Esophagus squamous epithelium (tissue), 4 donors: ENCODE results near the gene OCA2.

ENCODE experiments used
- CTCF ChIP-seq, 6 experiments: fragments of 450-650 bp in 4 of 6; fragments of 200-600 bp in 2 of 6; sonication (generic) in 2 of 6; IDR thresholded peaks; one replicate each; pipeline ENCODE4 v1.5.1; 2016 to 2019; ENCODE audit warnings: antibody characterized with exemption in 6 of 6, mild to moderate bottlenecking in 4 of 6, moderate library complexity in 4 of 6
- POLR2A ChIP-seq, 4 donors: fragments of 450-650 bp; IDR thresholded peaks; one replicate each; pipeline ENCODE4 v1.6.1; 2017; ENCODE audit warnings: antibody characterized with exemption in 4 of 4, mild to moderate bottlenecking in 4 of 4, moderate library complexity in 3 of 4

- no peak for TF ChIP-seq CTCF (IDR thresholded peaks at IDR 0.05)
- no peak for TF ChIP-seq POLR2A (IDR thresholded peaks at IDR 0.05)
Observed at GRCh38 chr15:27797765-27798164, 301.4 kb downstream of the OCA2 start.
